HL-60/S4 (cell line): Measurements from ENCODE around the gene LRFN2.

ENCODE experiments used
- in situ Hi-C: fragments of 300-500 bp; cut with MboI; formaldehyde crosslinking; loops from 2 replicates; pipeline ENCODE4 v1.14.3; 2022; ENCODE audit warnings: low sequenced_read_pairs

LRFN2 gene

DNA sequence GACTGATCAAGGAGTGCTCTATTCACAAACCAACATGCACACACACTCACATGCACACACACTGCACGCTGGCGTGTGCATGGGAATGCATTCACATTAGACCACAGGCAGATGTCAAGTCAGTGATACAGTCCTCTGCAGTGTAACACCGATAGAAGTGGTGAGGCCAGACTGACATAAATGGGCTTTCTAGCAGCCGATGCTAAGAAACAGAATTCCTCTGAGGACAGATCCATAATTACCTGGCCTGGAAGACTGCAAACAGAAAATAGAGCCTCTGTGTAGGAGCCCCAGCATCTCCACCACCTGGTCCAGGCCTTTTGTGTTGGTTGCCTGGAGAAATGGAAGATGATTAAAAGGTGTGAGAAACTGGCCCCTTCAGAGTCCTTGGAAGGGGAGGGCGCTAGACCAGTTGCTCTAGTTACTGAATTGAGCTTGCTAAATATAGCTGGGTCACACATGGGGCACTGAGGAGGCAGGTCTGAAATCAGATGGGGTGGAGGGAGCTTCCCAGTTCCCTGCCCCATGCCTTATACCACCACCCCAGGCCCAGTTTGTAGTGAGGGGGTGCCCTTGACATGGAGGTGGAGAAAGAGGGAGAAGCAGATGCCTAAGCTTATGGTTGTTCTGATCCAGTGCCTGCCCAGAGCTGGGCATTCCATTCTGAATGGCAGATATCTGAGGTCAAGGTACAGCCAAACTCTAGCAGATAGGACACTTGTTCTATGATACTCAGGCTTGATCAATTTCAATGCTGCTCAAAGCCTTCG, 233.8 kb downstream of the LRFN2 start:
- in situ Hi-C loops = no loop called here

DNA sequence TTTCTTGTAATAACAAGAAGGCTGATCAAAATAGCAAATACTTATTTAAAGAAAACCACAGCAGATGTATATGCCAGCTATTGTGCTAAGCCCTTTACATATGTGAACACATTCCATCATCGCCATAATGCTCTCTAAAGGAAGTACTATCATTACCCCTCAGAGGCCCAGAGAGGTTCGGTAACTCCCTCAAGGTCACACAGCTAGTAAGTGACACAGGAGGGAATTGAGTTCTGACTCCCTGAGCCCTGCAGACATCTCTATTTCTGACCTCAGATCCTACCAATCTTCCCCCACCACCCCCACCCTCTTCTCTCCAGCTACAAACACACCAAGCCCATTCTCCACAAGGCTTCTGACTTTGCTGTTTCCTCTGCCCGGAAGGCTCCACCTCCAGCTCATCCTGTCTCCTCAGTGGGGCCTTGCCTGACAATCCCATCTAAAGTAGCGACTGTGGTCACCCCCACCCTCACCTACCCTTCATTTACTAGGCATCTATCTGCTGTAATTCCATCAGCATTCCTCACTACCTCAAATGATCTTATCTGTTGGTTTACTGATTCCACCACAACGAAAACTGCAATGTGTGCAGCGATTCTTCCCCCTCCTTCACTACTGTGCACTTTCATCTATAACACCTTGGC, 234.5 kb downstream of the LRFN2 start:
- in situ Hi-C loops = no loop called here

DNA sequence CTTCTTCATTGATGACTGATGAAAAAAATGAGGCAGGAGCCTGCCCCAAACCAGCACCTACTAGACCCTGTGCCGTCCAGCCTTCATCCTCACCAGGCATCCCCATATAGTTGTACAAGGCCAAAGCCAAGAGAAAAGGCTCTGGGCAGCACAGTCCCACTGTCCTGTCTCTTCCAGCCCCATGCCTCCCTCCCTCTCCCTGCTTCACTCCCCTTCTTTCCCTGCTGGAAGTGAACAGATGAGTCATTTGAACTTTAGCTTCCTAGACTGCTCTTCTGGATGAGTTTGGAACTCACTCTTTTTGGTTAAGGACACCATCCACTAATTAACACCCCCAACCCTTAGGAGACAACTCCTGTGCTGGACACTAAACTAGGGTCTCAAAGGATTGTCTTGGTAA, 235.2 kb downstream of the LRFN2 start:
- in situ Hi-C loops = no loop called here

DNA sequence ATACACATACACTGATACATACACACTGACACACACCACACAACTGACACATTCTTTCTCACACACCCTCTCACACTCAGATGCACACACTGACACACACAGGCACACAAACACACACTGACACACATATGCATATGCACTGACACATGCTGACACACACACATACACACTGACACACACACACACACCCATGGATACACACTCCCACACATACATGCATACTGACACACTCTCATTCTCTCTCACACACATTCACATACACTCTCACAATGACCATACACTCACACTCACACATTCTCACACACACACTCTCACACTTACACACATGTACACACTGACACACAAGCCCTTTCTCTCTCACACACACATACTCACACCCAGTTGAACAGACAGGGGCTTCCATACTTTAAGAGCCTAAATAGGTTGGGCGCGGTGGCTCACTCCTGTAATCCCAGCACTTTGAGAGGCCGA, 236.4 kb downstream of the LRFN2 start:
- in situ Hi-C loops = no loop called here

DNA sequence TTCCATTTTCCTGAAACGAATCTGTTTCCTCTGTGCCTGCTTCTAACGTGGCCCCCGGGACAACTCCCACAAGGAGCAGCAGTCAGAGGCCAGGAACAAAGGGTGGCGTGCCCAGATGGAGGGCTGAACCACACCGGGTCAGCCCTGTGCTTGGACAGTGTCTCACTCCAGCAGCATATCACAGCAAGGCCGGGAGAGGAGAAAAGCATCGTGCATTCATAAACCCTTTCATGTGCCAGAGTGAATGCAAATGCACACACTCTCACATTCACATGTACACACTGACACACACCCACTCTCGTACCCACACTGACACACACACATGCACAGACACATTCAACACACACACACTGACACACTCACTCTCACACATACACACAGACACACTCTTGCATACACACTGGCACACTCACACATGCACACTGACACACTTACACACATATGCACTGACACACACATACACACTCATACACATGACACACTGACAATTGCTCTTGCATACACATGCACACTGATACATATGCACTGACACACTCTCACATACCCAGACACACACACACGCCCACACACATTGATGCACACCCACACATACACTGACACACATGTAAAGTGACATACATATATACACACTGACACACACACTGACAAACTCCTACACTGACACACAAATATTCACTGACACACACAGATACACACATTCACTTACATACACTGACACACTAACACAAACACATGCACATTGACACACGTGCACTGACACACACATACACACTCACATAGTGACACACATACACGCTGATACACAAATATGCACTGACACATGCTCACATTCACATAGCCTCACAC, 237.0 kb downstream of the LRFN2 start:
- in situ Hi-C loops = no loop called here

DNA sequence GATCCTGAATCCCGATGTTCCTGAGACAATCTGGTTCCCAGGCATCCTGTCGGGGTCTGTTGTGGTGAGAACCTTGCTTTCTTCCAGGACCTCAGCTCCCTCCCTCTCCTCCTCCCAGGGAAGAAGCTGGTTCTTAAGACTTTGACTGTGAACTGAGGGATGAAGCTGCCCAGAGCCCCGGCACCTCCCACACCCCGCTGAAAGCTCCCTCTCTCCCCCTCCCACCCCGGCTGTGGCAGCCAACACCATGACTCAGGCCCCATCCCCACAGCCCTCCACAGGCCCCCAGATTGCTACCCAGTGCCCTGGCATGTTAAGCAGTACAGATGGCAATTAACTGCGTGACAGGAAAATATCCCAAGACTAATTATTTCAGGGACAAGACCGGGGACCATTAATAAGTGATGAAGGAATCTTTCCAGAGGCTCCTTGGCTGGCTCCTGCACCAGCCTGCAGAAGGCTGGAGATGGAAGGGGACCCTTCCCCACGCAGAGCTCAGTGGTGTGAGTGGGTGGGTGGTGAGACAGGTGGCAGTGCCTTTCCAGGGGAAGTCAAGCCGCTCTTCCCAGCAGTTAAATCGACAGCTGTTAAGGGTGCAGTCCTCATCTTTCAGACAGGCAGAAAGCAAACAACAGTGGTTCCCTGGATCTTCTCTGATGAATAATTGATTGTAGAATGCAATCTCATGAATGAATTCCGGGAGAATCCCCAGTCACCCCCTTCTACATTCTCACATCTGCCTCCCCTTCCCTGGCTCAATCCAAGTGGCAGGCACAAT, 237.9 kb downstream of the LRFN2 start:
- in situ Hi-C loops = no loop called here

DNA sequence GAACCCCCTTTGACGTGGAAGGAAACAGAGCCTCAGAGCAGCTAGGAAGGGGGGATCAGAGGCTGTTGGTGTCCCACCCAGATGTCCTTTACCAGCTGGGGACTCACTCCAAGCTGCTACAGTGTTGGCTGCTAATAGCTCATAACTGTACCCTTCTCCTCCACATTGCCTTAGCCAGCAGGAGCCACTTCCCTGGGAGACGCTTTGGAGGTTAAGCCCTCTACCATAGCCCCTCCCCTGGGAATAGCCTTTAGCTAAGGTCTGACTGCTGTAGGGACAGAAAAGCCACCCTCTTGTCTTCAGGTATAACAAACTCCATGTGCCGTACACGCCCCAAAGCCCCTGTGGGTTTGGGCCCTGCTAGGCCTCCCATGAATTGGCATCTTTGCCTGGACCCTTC, 238.6 kb downstream of the LRFN2 start:
- in situ Hi-C loops = no loop called here

DNA sequence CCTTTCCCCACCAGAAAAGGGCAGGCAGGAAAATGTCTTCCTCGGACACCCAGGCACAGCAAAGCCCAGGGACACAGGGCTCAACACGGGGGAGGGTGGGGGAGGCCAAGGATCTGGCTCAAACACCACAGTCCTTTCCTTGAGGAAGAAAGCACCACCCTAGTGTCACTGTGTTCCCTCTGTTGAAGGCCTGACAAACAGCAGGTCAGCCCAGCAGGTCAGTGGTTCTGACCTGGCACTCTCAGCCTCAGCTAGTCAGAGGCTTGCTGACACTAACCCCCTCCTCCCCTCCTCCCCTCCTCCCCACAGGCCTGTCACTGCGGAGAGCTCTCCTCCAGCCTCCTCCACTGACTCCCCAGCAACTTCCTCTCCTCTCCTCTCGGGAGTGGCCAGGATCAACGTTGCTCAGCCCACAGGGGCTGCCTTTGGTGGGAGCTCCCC, 239.6 kb downstream of the LRFN2 start:
- in situ Hi-C loops = no loop called here

DNA sequence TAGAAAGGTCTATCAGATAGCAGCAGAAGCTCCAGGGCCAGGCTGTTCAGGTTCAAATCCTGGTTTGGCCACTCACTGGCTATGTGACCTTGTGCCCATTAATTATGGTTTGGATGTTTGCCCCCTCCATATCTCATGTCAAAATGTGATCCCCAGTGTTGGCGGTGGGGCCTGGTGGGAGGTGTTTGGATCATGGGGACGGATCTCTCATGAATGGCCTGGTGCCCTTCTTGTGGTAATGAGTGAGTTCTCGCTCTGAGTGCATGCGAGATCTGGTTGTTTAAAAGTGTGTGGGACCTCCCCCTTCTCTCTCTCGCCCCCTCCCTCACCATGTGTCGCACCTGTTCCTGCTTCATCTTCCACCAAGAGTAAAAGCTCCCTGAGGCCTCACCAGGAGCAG, 240.9 kb downstream of the LRFN2 start:
- in situ Hi-C loops = no loop called here

DNA sequence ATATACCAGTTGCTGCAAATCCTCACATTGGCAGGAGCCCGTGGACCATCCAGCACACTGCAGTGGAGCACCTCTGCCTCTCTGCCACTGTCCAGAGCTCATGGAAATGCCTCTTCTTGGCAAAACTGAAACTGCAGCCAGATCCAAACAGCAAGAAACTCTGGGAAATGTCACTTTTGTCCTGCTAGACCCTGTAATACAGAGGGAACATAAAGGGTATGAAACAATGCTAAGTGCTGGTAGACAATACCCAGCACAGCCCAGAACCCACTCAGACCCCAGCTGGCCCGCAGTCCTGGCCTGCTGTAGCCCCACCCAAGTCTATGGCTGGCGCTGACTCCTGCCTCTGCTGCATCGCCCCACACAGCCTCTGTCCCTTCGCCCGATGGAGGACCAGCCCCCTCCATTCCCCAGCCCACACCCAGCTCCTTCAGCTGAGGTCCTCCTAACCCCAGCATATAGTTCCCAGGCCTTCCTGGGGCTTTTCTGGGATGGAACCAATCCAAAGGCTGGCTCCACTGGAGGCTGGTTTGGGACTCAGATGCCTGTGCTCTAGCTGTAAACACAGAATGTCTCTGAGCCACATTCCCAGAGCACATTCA, 242.5 kb downstream of the LRFN2 start:
- in situ Hi-C loops = no loop called here

DNA sequence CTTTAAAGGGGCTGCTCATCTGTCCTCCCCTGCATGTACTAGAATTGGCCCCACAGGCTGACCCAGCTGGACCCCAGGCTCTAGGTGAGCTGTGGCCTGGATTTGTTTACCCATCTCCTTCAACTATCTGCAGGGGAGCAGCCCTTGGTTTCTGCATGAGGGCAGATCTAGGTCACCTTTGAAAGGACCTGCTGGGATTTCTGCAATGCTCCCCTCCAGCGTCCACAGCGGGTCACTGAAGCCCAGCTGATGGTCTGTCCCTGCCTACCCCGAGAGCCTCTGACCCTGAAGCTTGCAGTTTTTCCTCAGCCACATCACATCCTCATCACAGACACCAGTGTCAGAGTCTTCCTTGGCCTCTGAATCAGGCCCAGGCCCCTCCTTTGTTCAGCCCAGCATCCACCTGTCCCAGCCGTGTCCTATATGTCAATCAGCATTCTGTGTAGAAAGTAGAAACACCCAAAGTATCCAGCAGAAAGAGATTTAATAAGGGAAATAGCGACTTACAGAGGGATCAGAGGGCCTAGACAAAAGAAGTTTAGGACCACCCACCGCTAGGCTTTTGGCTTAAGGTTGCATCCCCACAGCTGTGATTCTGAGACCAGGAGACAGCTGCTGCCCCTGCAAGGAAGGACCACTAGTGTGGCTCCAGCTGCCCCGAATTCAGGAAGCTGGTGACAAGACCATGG, 243.1 kb downstream of the LRFN2 start:
- in situ Hi-C loops = no loop called here

DNA sequence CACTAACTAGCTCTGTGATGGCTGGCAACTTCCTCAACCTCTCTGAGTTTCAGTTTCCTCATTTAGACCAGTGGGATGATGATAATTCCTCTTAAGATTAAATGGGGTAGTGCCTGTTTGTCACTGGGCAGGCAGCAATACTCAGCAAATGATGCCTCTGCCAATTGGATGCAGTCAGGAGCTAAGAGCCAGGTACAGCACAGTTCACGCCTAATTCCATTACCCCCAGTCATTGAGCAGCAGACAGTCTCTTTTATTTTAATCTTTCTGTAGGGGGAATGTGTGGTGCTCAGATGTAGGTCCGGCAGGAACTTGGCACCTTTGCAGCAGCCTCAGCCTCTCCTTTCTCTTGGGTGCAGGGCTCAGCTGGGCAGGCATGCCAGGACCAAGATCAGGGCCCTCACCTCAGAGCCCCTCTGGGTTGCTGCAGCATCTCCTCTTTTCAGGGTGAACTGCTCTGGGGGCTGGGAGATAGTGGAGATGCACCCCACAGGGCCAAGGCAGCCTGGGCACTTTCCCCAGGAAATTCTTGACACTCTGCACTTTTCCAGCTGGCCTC, 243.8 kb downstream of the LRFN2 start:
- in situ Hi-C loops = no loop called here

DNA sequence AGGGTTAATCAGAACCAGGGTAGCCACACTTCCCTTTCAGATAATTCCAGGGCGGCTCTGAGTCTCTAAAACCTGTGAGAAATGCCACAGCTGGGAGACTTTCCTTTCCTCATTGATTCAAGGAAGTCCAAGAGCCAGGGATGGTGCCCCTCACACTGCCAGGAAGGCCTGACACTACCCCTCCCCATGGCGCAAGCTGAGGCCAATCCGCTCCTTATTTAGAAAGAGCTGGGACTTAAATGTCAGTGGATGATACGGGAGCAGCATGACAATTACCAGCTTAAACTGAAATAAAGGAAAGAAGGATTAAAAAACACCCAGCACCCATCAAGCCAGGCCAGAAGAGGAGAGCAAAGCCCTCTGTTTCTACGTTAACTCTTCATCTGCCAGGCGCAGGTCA, 244.4 kb downstream of the LRFN2 start:
- in situ Hi-C loops = no loop called here

DNA sequence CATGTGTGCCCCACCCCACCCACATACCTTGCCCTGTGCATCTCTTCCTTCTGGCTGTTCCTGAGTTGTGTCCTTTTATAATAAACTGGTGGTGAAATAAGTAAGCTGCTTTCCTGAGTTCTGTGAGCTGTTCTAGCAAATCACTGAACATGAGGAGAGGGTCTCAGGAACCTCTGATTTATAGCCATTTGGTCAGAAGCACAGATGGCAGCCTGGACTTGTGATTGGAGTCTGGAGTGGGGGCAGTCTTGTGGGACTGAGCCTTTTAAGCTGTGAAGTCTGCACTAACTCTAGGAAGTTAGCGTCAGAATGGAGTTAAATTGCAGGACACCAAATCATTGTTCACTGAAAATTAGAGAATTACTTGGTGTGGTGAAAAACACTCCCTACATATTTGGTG, 245.4 kb downstream of the LRFN2 start:
- in situ Hi-C loops = no loop called here
